Stimulated activated CD8-positive, alpha-beta memory T cell treated with anti-CD3 and anti-CD28 coated beads, Interleukin-4, amount 100 ng/mL, for 4 hours (primary cell): ENCODE results near the gene RBBP8NL.

ENCODE experiments used
- DNase-seq, 2 donors: peaks; one replicate each; pipeline ENCODE4 v3.0.0-alpha.2; 2020; ENCODE audit warnings: low read depth in 2 of 2, low spot score in 1 of 2

The RBBP8NL gene

DNA sequence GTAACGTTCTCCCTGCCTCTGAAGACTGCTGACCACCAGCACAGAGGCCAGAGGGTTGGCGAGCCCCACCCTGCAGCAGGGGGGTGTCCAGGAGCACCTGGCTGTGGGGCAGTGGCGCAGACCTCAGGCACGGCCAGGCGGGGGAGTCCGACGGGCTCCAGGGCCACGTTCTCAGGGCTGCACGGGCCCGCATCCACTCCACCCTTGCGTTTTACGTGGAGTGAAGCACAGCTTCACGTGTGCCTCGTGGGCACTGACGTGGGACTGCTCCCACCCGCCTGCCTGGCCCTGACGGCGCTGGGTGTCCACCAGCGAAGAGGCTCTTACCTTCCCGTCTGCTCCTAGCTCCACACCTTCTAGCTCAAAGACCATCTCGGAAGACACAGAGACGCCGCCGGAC is 33.5 kb downstream of the RBBP8NL start:
- no peak for DNase-seq

DNA sequence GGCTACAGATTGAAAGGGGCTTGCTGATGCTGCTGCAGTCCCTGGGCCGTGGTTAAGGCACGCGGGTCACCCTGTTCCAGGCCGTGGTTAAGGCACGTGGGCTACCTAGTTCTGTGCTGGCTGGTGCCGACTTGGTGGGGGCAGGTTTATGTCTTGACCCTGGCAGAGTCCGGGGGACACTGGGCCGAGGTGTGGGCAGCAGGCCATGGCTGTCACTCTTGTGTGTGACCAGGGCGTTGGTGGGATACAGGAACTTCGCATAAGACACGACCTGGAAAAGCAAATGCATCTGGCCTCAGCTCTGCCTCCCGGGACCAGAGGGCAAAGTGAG is 34.0 kb downstream of the RBBP8NL start:
- DNase-seq, result no peak

DNA sequence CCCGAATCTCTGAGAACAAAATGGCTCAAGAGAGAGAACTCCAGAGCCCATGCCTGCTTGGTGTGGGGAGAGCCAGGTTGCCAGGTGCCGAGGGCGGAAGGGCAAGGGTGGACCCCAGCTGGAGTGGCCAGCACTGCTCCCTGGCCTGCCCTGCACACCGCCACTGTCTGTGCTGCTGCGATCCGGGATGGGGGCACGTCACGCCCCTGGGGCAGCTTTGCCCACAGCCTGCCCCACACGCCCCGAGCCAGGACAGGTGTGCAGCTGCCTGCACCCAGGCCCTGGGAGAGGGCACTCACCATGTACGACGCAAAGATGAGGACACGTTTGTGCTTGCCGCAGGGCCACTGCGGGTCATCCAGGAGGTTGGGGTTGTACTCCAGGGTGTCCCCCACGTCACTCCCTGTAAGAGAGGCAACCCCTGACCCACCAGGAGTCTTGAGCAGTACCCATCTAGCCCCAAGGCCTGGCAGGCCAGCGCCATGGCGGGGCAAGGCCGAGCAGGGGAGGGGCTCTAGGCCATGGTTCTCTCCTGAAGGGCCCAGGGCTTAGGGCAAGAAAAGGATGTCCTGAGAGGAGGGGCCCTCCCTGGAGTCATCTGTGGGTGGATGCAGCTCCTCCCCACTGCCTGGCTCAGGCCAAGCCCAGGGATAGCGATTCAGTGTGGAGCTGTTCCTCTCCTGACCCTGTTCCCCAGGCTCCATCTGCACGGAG is 34.6 kb downstream of the RBBP8NL start:
- DNase-seq, result no peak

DNA sequence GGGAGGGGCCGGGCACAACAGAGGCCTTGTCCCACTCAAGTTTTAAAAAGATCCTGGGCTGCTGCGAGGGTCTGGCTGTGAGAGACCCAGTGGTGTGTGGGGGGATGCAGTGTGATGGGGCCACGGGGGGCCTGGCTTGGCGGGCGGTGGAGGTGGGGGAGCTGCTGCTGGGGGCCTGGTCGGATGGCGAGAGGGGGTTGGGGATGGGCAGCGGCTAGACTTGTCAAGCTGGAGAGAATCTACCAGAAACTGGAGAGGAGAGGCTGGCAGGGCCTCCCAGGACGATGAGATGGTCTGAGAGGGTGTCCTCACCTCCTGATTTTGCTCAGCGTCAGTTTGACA is 35.3 kb downstream of the RBBP8NL start:
- DNase-seq, result no peak

DNA sequence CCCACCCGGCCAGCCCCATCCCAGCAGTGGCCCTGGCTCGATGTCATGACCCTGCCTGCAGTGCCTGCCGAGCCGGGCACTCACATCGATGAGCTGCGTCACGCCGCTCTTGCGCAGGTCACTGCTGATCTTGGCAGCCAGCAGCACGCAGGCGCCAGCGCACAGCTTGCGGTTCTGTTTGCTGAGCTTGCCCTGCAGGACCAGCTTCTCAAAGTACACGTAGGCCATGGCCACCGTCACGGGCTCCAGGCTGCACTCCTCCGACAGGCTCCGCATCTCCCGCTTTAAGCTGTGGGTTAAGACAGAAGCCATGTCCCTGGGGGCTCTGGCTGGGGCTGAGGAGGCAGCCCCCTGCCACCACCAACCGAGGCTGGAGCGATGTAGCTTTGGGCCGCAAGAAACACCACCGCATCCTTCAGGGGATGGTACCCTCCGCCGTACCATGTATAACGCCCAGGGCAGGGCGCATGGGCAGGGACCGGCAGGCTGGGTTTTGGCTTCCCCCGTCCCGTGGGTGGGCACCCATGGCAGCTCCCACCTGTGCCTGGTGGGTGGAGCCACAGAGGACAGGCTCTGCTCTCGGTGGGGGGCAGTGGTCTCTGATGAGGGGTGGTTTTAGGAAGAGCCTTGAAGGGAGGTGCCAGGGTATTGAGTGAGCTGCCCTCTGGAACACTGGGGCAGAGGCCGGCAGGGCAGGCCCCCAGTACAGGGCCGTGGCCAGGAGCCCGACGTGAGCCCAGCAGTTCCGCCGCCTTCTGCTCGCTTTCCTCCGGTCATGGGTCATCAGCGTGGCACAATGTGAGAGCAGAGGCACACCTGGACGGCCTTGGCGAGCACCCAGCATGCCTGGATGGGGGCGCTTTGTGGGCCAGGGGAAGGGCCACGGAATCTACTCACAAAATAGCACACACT is 35.9 kb downstream of the RBBP8NL start:
- DNase-seq, result no peak

DNA sequence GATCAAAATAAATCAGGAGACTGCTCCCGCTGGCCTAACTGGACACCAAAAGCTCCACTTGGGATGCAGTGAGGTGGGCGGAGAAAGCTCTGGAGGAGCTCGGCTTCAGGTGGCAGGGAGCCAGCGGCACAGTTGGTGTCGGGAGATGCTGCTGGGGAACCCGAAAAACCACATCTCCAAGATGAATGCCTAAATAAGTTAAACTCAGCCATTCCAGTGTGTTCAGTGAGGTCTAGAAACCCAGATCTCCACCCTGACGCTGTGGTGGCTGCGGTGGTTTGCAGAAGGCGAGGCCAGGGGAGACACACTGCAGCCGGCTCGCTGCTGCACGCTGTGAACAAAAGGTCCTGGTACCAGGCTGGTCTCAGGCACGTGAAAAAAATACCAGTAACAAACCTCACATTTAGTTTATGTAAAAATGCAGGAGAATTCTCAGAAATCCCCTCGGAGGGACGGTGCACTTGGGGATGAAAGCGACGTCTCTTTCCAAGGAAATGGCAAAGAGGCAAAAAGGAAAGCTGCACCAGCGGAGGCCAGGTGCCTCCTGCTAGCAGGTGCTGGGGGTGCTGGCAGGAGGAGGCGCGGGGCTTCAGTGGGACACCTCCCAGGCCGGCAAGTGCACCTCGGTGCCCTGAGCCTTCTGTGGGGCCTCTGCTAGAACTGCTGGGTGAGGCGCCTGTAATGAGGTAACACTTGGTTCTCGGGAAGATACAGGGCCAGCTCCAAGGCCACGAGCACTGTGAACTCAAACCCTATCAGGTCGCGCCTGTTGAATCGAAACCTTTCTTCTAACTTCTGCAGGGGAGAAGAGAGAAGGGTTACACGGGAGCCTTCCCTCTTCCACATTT is 36.8 kb downstream of the RBBP8NL start:
- no peak for DNase-seq

DNA sequence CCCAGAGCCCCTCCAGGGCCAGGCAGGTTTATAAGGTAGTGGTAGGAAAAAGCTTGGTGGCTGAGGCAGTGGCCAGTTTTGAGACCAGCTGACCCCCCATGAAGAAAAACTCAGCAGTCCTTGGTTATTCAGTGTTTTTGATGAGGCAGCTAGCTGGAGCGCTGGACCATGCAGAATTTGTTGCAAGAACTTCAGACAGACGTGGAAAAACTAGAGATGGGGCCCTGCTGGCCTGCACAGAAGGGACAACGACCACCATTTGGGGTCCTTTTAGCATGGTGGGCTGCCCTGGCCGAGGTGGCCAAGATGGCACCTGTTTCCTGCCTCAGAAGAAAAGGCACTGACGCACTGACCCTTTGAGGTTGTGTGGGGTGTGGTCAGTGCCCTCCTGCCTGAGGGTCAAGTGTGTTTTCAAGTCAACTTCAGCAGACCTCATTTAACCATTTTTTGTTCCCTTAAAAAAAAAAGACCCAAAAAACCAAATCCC is 37.7 kb downstream of the RBBP8NL start:
- DNase-seq, result no peak

DNA sequence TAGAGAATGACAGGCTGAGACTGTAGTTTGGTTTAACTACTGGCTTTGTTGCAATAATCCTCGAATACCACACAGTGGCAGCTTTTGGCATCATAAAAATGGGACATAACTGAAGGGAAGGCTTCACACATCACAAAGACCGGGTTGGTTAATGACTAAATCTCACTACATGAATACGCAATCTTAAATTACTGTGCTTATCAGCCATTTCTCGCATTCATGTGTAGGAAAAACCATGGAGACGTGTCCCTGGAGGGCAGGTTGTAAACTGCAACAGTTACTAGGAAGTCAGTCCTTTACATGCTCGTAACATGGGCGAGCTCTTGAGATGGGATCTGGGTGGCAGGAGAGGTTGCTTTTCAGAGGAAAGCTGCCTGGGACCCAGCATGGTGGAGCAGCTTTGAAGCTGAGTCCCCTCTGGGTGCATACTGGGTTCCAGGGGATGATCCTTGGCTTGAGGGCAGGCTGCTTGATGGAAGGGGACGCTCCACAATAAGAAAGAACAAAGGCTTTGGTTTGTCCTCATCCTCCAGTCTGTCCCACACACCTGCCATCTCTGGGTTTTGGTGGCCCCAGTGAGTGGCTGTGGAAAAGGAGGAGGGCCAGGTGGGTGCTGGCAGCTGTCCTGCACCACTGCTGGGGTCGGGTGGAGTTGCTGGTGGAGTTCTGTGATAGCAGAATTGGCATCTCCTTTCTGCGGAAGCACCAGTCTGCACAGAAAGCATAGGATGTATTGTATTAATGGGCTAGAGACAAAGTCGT is 38.3 kb downstream of the RBBP8NL start:
- no peak for DNase-seq

DNA sequence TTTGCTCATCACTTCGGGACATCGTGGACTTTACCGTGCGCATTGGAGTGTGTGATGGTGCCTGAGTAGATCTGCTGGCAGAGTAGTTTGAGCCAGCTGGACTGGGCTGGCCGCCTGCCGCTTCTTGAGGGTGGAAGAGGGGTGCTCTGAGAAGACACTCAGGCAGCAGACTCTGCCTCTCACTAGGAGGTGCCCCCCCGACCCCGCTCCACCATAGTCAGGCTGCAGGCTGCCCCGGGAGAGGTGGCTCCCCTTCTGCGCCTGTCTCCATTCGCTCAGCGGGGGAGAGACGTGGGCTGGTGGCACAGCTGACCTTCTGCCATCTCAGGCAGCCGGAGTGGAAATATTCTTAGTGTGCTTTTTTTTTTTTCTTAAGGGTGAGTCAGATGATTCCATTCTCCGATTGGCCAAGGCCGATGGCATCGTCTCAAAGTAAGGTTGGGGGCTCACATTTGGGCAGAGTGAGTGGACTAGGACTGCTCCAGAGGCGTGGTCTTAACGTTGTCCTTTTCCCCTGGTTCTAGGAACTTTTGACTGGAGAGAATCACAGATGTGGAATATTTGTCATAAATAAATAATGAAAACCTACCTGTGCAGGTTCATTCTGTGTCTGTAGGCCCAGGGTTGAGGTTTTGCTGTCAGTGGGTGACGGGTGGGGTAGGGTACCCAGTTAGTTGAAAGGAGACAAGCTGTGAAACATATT is 39.3 kb downstream of the RBBP8NL start:
- no peak for DNase-seq

DNA sequence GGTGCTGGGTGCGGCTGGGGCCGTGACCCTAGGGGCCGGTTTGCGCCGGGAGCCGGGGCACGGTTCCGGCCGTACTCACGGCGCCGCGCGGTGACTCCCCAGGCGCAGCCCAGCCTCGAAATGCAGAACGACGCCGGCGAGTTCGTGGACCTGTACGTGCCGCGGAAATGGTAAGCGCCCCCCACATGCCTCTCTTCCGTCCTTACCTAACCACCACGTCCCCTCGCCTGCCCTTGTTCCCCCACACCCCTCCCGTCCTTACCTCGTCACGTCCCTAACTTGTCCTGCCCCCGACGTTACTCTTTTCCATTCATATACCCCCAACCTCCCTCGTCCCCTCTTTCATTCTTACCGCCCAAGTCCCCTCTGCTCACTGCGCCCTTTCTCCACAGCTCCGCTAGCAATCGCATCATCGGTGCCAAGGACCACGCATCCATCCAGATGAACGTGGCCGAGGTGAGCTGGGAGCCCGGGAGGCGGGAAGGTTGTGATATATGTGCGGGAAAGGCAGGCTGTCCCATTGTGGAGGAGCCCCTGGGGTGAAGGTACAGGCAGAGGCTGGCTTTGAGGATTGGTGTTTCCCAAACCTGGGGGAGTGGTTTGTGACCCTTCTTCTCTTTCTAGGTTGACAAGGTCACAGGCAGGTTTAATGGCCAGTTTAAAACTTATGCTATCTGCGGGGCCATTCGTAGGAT is 40.0 kb downstream of the RBBP8NL start:
- no peak for DNase-seq

DNA sequence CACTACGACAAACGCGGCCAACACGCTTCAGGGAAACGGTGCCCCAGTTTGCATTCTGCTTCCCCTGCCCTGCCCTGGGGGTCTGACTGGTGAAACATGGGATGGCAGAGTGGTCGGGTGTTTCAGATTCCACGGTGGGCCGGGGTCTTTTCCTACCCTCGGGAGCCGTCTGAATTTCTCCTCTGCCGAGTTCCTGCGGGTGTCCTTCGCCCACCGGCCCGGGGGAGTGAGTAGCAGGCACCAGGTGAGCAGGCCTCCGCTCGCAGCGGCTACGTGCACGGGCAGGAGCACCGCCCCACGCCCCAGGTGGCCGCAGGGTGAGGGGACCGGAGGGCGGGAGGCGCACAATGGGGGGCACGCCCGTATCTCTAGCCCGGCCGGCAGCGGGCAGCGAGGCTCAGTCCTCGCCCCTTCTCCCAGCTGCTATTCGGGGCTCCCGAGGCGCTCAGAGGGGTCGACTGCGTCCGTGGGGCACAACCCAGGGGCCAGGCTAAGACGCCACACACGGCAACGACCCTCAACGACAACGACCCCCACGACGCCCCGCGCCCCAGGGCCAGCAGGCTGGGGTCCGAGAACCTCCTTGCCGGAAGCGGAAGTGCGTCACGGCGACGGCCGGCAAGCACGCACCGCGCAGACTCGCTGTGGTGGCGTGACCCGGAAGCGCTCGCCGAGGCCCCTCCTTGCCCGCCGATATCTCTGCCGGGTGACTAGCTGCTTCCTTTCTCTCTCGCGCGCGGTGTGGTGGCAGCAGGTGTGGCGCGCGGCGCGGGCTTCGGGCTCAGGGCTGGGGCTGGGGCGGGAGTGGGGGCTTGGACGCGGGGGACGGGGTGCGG is 40.7 kb downstream of the RBBP8NL start, which contains the start of gene RPS21:
Gene RPS21 (plus strand): TSS at position 721 of the 836 bp plus-strand sequence. CDS start 236 bp downstream, outside the sequence.
- DNase-seq, result peak; percentile 70 to 85

DNA sequence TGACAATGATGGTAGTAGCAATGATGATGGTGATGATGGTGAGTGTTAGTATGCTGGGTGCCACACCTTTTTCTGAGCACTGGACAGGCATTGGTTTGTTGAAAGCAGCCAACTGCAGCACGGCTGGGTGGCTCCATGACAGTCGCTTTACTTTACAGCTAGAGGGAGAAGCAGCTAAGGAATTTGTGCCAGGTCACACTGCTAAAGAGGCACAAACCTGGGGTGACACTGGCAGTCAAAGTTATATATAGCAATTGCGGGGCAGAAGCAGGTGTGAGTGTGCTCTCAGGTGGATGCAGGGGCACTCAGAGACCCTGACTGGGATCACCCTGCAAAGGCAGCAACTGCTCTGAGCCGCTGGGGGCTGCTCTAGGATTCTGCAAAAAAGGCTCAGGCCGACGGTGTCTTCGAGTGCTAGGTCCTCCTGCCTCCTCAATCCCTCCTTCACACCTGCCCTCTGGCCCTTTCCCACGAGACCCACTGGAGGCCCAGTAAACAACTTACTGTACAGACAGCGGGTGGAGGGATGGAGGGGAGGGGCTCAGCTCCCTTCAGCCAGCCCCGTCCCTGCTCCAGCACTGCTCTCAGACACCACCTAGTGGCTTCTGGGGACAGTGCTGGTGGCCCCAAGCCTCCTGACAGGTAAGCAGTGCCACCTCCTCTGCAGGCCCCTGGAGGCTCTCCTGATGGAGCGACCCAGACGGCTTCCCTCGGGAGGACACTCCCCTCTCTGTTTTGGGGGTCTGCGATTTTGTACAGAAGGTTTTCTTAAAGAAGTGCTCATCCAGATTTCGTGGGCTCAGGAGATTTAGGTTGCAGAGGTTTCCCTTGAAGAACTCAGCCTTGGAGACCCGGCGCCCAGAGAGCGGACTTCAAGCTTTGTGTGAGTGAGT is 44.8 kb downstream of the RBBP8NL start:
- DNase-seq, result peak; percentile 56 to 59

DNA sequence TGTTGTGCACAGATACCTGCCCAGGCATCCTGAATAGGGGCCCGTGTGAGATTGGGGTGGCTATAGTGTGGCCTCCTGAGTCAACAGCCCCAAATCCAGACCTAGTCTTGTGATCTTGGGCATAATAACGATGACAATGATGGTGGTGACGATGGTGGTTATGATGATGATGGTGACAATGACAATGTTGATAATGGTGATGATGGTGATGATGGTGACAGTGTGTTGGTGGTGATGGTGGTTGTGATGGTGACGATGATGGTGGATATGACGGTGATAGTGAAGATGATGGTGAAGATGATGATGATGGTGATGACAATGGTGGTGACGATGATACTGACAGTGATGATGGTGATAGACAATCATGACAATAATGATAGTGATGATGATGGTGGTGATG is 45.5 kb downstream of the RBBP8NL start:
- DNase-seq, result no peak

DNA sequence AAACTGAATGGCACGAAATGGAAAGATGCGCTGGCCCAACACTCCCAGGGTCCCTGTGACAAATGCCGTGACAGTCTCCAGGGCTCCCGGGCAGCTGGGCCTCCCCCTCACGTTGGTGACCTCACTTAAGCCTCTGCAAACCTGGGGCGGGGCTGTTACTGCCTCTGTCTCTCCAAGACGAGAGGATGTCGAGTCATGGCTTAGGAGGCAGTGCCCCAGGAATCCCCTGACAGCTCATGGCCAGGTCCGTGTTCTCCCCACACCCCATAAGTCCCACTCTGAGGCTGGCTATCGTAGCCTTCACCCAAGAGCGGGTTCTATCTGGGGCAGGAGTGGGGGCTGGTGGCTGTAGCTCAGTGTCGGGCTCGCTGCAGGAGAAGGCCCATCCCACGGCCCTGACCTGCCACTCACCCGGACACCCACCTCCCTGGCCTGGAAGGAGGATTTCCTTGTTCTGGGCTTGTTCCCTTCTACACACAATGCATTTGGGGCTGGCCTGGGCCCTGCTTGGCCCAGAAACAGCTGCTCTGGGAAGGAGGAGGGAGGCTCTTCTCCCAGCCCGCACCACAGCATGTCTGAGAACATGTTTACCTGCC is 46.0 kb downstream of the RBBP8NL start:
- DNase-seq, result no peak

DNA sequence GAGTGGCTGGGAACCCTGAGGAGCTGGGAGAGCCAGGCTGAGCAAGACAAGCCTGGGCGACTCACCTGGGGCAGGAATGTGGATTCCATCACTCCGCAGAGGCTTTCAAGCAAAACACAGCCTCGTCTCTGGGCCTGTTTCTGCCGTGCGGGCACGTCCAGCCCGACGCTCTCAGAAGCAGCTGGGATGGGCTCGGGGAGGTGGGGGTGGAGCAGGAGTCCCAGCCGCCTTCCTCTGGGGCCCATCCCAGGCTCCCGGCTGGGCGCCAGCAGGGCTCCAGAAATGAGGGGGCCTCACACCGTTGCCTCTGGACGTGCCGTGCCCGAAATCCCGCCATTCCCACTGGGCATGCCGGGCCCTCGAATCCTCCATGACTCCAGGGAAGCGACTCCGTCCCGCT is 49.1 kb downstream of the RBBP8NL start:
- DNase-seq, result no peak

DNA sequence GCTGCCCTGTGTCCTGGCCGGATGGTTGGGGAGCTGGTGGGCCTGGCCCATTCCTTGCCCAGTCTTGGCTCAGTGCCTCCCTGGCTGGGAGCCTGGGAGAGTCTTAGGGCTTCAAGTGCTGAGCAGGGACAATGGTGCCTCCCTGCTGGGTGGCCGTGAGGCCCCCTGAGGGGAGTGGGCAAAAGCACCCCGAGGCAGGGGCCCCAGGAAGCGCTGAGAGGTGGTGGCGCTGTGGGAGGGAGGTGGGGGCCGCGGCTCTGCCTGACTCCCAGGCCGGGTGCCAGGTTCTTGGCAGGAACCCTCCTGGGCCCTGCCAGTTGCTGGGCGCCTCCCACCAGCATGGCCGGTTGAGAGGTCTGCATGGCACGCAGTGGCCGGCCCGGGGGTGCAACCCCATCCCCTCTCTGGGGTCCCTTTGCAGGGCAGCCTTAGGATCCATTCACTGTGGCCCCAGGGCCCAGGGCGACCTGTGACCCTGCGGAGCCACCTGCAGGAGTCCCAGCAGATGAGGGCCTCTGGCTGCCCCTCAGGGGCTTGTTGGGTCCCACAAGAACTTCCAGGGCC is 49.6 kb downstream of the RBBP8NL start:
- no peak for DNase-seq

DNA sequence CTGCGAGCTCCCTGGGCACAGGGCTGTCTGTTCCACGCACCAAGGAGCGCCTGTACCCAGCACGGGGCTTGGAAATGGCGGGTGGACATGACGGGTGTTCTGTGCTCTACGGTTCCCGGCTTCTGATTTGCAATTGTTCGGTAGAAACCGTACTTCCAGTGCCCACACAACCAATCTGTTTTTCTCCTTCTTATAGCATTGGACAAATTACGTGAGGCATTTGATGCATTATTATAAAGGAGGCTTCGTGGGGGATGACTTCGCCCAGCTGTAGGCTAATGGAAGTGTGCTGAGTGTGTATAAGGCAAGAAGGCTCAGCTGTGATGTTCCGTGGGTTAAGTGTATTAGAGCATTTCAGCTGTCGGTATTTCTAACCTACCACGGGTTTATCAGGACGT is 50.3 kb downstream of the RBBP8NL start:
- no peak for DNase-seq
